ENCODE results near the gene SMOC1. TPM values are rescaled to one million over a fixed set of nuclear protein-coding genes. Genes with fewer than 3 reads are reported as not detected.

Gene SMOC1
- not detected for total RNA-seq (2021; fragmentation: NEBNext Ultra II Directional; extraction: Animal tissue kit (Norgen Biotek cat#: 25700))
- long read RNA-seq = 0 reads

DNA sequence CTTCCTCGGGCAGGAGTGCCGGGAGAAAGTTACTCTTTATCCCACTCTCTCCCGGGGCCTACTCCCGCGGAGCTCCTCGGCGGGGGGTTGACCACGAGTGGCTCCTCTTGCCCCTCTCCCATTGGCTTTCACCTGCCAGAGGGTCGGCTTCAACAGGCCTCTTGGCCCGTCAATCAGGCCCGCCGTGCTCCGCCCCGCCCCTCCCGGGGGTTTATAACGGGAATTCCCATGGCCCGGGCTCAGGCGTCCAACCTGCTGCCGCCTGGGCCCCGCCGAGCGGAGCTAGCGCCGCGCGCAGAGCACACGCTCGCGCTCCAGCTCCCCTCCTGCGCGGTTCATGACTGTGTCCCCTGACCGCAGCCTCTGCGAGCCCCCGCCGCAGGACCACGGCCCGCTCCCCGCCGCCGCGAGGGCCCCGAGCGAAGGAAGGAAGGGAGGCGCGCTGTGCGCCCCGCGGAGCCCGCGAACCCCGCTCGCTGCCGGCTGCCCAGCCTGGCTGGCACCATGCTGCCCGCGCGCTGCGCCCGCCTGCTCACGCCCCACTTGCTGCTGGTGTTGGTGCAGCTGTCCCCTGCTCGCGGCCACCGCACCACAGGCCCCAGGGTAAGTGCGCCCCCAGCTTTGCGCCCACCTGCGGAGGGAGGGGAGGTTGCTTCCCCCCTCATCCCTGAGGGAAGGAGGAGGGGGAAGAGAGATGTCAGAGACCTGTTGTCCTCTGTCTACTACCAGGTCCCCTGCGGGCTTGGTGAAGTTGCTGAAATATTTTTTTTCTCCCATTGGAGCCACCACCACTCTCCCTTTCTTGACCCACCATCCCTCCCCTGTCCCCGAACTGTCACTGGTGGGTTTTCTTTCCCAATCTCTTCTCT is at the start of gene SMOC1:
SMOC1 (plus strand) TSS at position 242 of the 869 bp plus-strand sequence; CDS start at position 505, 263 bp downstream.
- no peak for TF ChIP-seq CTCF (IDR thresholded peaks at IDR 0.05)
- no peaks in the 10 kb centered on the region for H3K36me3 Mint-ChIP-seq (ENCODE audit: low read depth)
- H3K9me3 Mint-ChIP-seq = no peaks in the 10 kb centered on the region
- H3K4me3 Mint-ChIP-seq = no peak within 1 kb of the TSS
- H3K27me3 Mint-ChIP-seq (ENCODE audit: insufficient read depth) = peaks cover 25% of the 10 kb centered on the region
- no peak for DNase-seq
- H3K4me1 Mint-ChIP-seq (ENCODE audit: low read depth) = no peaks in the 10 kb centered on the region
- no peak within 1 kb of the TSS for H3K27ac Mint-ChIP-seq

DNA sequence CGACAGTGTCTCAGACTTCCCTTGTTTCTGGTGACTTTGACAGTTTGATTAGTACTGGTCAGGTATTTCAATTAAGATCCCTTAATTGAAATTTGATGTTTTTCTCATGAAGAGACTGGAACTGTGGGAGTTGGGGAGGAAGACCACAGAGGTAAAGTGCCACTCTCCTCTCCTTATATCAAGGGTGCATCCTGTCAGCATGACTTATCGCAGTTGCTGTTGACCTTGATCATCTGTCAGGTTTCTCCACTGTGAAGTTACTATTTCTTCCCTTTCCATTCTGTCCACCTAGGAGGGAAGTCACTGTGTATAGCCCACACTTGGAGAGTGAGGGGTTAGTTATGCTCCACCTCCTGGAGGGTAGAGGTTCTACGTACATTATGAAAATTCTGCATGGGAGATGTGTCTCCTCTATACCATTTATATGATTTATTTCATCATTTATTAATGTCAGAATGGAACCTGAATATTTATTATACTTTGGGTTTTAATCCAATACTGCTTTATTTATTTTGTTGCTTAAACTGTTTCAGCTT is 40.3 kb upstream of the SMOC1 start:
- no peak overlapping the region for H3K27ac Mint-ChIP-seq
- no peak for DNase-seq
- no peaks in the 10 kb centered on the region for H3K4me1 Mint-ChIP-seq (ENCODE audit: low read depth)
- no peak for TF ChIP-seq CTCF (IDR thresholded peaks at IDR 0.05)
- H3K27me3 Mint-ChIP-seq (ENCODE audit: insufficient read depth) = no peaks in the 10 kb centered on the region; the same call in 1 of the 2 replicates
- H3K4me3 Mint-ChIP-seq = no peak overlapping the region
- no peaks in the 10 kb centered on the region for H3K36me3 Mint-ChIP-seq (ENCODE audit: low read depth)
- H3K9me3 Mint-ChIP-seq = no peaks in the 10 kb centered on the region

GRCh38 chr14:69839661-69840060 is 39.6 kb upstream of the SMOC1 start:
- no peaks in the 10 kb centered on the region for H3K36me3 Mint-ChIP-seq (ENCODE audit: low read depth)
- TF ChIP-seq CTCF (IDR thresholded peaks at IDR 0.05) = no peak
- H3K27me3 Mint-ChIP-seq (ENCODE audit: insufficient read depth) = no peaks in the 10 kb centered on the region; the same call in 1 of the 2 replicates
- H3K27ac Mint-ChIP-seq = no peak overlapping the region
- DNase-seq = no peak
- H3K9me3 Mint-ChIP-seq = no peaks in the 10 kb centered on the region
- H3K4me1 Mint-ChIP-seq (ENCODE audit: low read depth) = no peaks in the 10 kb centered on the region
- no peak overlapping the region for H3K4me3 Mint-ChIP-seq

DNA sequence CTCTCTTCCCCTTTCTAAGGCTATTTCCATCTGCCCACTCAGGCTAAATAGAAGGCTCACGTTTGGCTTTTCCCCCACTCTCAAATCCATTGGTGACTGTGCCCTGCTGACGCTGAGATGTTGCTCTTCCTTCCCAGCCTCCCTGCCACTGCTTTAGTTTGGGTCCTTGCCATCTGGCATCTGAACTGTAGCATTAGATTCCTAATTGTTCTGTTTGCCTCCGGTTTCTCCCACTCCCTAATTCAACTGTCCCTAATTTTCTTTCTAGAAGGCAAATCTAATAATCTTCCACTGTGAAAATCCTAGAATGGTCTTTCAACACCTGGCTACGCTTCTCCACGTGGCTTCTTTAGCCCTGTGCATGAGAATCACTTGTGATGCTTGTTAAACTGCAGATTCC is 37.6 kb upstream of the SMOC1 start:
- H3K4me3 Mint-ChIP-seq = no peak overlapping the region
- H3K27ac Mint-ChIP-seq = no peak overlapping the region
- H3K4me1 Mint-ChIP-seq (ENCODE audit: low read depth) = no peaks in the 10 kb centered on the region
- TF ChIP-seq CTCF (IDR thresholded peaks at IDR 0.05) = no peak
- DNase-seq = no peak
- H3K27me3 Mint-ChIP-seq (ENCODE audit: insufficient read depth) = peaks cover 2% of the 10 kb centered on the region
- no peaks in the 10 kb centered on the region for H3K9me3 Mint-ChIP-seq
- no peaks in the 10 kb centered on the region for H3K36me3 Mint-ChIP-seq (ENCODE audit: low read depth)

DNA sequence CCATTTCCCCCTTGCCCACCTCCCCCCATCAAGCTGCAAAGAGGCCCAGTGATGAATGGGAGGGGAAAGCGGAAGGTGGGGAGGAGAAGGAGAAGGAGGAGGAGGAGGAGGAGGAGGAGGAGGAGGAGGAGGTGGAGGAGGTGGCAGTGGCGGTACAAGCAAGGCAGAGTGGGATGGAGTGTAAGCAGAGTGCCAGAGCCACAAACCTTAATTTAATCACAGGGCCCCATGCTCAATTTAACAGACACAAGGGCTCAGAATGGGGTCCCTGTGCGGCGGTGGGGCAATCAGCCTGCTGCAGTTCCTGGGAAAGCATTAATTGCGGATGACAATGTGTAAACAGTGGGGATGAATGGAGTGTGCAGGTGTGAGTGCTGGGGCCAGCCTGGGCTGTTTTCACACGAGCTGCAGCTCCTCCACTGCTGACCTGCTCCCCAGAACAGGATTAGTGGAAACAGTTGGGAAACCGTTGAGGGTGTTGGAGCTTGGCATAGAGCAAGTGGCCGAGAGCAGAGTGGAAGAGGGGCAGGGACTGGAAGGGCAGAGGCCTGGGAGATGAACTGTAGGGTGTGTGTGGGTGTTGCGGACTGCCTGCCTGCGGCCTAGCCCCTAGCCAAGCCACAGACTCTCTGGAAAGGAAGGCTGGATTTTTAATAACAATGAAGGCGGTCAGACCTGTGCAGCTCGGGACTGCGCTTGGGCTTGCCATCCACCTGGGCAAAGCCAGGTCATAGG is 36.4 kb upstream of the SMOC1 start:
- H3K36me3 Mint-ChIP-seq (ENCODE audit: low read depth) = no peaks in the 10 kb centered on the region
- H3K27ac Mint-ChIP-seq = no peak overlapping the region
- peaks cover 3% of the 10 kb centered on the region for H3K27me3 Mint-ChIP-seq (ENCODE audit: insufficient read depth)
- no peak overlapping the region for H3K4me3 Mint-ChIP-seq
- TF ChIP-seq CTCF (IDR thresholded peaks at IDR 0.05) = no peak
- no peak for DNase-seq
- no peaks in the 10 kb centered on the region for H3K9me3 Mint-ChIP-seq
- no peaks in the 10 kb centered on the region for H3K4me1 Mint-ChIP-seq (ENCODE audit: low read depth)

All from HFFc6 (cell line).